Thymus (tissue), 11 donors: ENCODE results near the gene AMOTL1. TPM values are rescaled to one million over a fixed set of nuclear protein-coding genes. Genes with fewer than 3 reads are reported as not detected.

Source experiments
- DNase-seq, 9 donors: peaks; one replicate each; pipeline ENCODE4 v3.0.0-alpha.2; 2013; ENCODE audit warnings: low spot score in 9 of 9, low read depth in 6 of 9, missing footprints in 1 of 9
- H3K27ac ChIP-seq, 2 donors: one replicate each; pipeline ENCODE4 v1.5.1; 2013; ENCODE audit warnings: control low read depth in 1 of 2, low read depth in 1 of 2, low read length in 1 of 2, mild to moderate bottlenecking in 1 of 2, moderate library complexity in 1 of 2
- H3K27me3 ChIP-seq, 2 donors: one replicate each; pipeline ENCODE4 v1.5.1; 2013; ENCODE audit warnings: low read length in 1 of 2; ENCODE audit not compliant: control insufficient read depth in 2 of 2, insufficient read depth in 1 of 2
- H3K36me3 ChIP-seq, 2 donors: one replicate each; pipeline ENCODE4 v1.5.1; 2013; ENCODE audit warnings: low read length in 1 of 2, mild to moderate bottlenecking in 1 of 2, moderate library complexity in 1 of 2; ENCODE audit not compliant: control insufficient read depth in 2 of 2, insufficient read depth in 2 of 2
- H3K4me1 ChIP-seq, 2 donors: one replicate each; pipeline ENCODE4 v1.5.1; 2013; ENCODE audit warnings: low read length in 2 of 2; ENCODE audit not compliant: control insufficient read depth in 2 of 2, insufficient read depth in 2 of 2
- H3K4me3 ChIP-seq, 2 donors: one replicate each; pipeline ENCODE4 v1.5.1; 2013; ENCODE audit warnings: low read length in 2 of 2, control low read depth in 1 of 2, mild to moderate bottlenecking in 1 of 2
- H3K9me3 ChIP-seq, 2 donors: one replicate each; pipeline ENCODE4 v1.5.1; 2013; ENCODE audit warnings: low read length in 1 of 2, mild to moderate bottlenecking in 1 of 2; ENCODE audit not compliant: control insufficient read depth in 2 of 2, insufficient read depth in 1 of 2
- WGBS: extraction: QIAGEN DNeasy Blood & Tissue Kit; methylation state at CpG from one replicate; pipeline ENCODE4 v1.1.7; 2013; 5-methylcytosine and 5-hydroxymethylcytosine counted together
- polyA plus RNA-seq: library from polyadenylated mRNA; stranded (reverse); fragments of 200-250 nt; gene quantifications from one replicate; pipeline ENCODE4 v1.2.3, GENCODE V29; 2013
- total RNA-seq: library from RNA; stranded (reverse); fragments of 120-200 nt; gene quantifications from one replicate; pipeline ENCODE4 v1.2.4, GENCODE V29; 2013
- donor health status: healthy.

The AMOTL1 gene
- total and polyA plus RNA-seq, 2 donors: 10.5 to 31.8 TPM

DNA sequence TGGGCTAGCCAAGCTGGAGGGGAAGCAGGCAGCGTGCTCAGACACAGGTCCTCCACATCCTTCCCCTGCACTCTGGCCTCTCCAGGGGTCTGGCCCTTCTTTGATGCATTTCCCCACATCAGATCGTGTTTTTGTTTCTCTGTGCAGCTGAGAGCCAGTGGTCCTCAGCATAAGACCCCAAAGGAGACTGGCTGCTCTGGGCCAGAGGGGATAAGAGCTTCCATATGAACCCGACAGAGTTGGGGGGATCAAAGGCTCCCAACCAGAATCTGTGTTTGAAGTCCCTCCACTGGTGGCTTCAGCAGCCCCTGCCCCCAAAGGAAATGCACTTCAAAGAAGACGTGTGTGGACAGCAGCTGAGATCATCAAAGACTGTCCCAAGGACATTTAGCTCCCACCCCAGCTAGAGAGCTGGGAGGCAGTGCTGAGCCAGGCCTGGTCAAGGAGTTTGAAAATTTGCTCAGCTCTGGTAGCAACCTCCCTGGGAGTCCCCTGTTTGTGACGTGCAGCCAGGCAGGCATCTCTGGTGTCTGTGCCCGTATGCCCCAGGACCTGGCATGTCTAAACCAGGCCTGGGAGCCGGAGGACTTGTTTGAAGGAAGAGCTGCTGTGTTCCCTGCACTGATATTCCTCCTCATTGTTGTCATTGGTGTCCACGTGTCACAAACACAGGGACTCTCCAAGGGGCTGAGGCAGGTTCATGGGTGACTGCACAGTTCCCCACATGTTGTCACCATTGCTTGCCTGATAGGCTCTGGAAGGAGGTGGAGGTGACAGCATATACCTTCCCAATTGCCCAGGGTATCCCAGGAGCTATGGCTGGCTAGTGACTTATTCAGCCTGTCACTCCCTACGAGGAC, 99.0 kb downstream of the AMOTL1 start:
- H3K9me3 ChIP-seq: peaks cover 0 to 3% of the 10 kb centered on the region in 2 donors
- 93% methylated on average over 9 of the region's 9 CpGs for WGBS
- no peak overlapping the region for H3K27ac ChIP-seq
- H3K27me3 ChIP-seq: no peaks in the 10 kb centered on the region
- DNase-seq: no peak
- no peak overlapping the region for H3K4me3 ChIP-seq
- peaks cover 36 to 72% of the 10 kb centered on the region in 2 donors for H3K36me3 ChIP-seq
- H3K4me1 ChIP-seq: no peaks in the 10 kb centered on the region

DNA sequence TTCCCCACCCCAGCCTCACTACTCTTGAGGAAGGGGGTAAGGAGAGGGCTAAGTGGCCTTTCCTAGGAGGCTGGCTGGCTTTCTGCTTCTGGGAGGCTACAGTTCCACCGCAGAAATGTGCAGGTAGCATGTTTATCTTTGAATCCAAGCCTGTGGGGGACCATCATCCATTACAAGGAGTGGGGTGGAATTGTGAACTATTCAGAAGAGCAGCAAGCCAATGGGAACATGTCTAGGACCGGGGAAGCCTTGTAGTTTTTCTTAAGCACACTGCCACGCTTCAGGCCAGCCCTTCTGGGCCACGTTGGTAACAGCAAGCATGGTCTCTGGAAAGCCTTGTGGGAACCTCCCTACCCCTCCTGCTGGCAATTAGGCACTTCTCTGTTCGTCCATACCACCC, 100.3 kb downstream of the AMOTL1 start:
- no peak overlapping the region for H3K27ac ChIP-seq
- WGBS: 97% methylated on average over 5 of the region's 5 CpGs
- no peak overlapping the region for H3K4me3 ChIP-seq
- no peaks in the 10 kb centered on the region for H3K27me3 ChIP-seq
- H3K36me3 ChIP-seq: peaks cover 39 to 81% of the 10 kb centered on the region in 2 donors
- peaks cover 0 to 3% of the 10 kb centered on the region in 2 donors for H3K9me3 ChIP-seq
- no peak for DNase-seq
- peaks cover 0 to 2% of the 10 kb centered on the region in 2 donors for H3K4me1 ChIP-seq

DNA sequence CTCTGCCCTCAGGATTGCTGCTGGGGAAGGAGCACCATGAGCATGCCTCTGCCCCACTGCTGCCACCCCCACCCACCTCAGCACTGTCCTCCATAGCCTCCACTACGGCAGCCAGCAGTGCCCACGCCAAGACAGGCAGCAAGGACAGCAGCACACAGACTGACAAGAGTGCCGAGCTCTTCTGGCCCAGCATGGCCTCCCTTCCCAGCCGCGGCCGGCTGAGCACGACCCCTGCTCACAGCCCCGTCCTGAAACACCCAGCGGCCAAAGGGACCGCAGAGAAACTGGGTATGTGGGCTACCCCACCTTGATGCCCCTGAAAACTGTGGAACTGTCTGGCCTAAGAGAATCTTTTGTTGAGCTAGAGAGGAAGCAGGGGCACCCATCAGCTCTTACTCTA, 101.0 kb downstream of the AMOTL1 start:
- H3K9me3 ChIP-seq: peaks cover 0 to 3% of the 10 kb centered on the region in 2 donors
- 98% methylated on average over 10 of the region's 10 CpGs for WGBS
- H3K36me3 ChIP-seq: peaks cover 39 to 82% of the 10 kb centered on the region in 2 donors
- H3K27me3 ChIP-seq: no peaks in the 10 kb centered on the region
- H3K27ac ChIP-seq: no peak overlapping the region
- H3K4me1 ChIP-seq: peaks cover 0 to 3% of the 10 kb centered on the region in 2 donors
- no peak for DNase-seq
- no peak overlapping the region for H3K4me3 ChIP-seq

DNA sequence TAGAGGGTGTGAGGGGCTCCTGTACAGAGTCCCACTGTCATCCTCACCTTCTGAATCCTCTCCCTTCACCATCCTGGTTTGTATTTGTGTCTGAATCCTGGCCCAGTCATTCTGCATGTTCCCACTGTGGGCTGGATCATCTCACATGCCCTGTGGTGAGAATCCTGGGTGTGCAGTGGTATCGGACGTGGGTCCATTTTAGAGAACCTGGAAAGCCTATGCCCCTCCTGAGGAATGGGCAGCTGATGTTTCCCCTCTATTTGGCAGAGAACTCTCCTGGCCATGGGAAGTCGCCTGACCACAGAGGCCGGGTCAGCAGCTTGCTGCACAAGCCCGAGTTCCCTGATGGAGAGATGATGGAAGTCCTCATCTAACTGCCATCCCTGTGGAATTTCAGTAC, 102.3 kb downstream of the AMOTL1 start:
- Histone ChIP-seq H3K27me3 (no peaks in the 10 kb centered on the region), H3K4me3 (no peak overlapping the region), H3K9me3 (peaks cover 0 to 3% of the 10 kb centered on the region in 2 donors), H3K36me3 (peaks cover 43 to 80% of the 10 kb centered on the region in 2 donors), H3K4me1 (peaks cover 0 to 5% of the 10 kb centered on the region in 2 donors), H3K27ac (no peak overlapping the region)
- 98% methylated on average over 5 of the region's 5 CpGs for WGBS
- DNase-seq: no peak

DNA sequence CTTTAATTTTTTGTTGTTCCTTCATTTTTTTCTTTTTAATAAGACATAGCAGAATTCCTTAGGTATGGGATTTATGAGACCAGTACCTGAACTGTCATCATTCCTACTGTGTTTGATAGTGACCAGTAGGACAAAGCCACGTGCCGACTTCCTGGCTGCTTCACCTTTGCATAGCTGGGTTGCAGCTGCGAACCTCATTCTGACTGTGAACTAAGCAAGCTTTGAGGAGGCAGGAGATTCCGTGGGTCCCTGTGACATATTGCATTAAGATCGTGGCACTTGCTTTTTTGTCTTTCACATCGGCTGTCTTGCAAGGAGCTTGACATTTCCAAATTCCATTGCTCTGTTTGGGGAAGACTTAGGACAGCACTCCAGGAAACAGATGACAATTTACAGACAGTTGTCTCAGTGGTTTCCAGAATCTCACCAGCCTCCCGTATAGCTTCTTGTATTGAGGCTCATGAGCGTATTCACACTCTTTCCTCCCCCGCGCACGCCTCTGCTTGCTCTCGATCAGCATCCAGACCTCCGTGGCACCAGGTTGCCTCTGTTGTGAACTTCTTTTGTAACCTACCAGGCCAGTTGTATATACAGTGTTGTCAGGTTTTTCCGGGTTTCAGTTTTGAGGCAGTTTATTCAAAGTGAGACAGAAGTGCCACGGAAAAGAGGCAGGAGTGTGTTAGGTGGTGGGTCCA, 103.5 kb downstream of the AMOTL1 start:
- 96% methylated on average over 15 of the region's 15 CpGs for WGBS
- Histone ChIP-seq H3K36me3 (peaks cover 38 to 74% of the 10 kb centered on the region in 2 donors), H3K27ac (no peak overlapping the region), H3K9me3 (no peaks in the 10 kb centered on the region), H3K4me1 (peaks cover 0 to 11% of the 10 kb centered on the region in 2 donors), H3K27me3 (no peaks in the 10 kb centered on the region), H3K4me3 (no peak overlapping the region)
- no peak for DNase-seq

DNA sequence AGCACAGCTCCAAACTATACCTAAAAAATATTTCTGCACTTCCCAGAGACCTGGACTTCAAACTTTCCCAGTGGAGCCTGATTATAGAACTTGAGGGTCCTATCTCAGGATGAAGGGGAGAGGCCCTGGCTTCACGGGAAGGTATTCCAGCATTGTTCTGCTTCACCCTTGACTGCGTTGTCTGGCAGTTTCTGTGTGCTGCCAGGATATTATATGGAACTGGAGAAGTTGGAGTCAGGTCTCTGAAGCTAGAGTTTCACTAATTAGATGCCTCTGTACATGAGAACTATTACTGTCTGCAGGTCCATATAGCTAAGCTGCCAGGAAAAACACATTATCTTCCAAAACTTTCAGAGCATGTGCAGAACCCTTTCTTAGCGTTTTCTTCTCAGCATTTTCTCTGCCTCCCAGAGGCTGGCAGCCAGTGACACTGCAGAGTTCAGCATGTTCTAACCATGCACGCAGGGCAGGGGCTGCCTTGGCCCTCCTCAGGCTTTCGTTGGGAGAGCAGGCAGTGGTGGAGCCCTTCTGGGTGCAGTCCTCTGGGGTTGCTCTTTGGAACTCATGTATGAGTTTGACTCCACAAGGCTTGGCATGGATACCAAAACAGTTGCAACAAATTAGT, 105.9 kb downstream of the AMOTL1 start:
- H3K9me3 ChIP-seq: no peaks in the 10 kb centered on the region
- H3K27me3 ChIP-seq: no peaks in the 10 kb centered on the region
- H3K4me1 ChIP-seq: peaks cover 0 to 24% of the 10 kb centered on the region in 2 donors
- H3K27ac ChIP-seq: peak overlapping the region in 1 of 2 donors; percentile 47
- WGBS: 95% methylated on average over 5 of the region's 5 CpGs
- peaks cover 33 to 67% of the 10 kb centered on the region in 2 donors for H3K36me3 ChIP-seq
- no peak for DNase-seq
- no peak overlapping the region for H3K4me3 ChIP-seq

DNA sequence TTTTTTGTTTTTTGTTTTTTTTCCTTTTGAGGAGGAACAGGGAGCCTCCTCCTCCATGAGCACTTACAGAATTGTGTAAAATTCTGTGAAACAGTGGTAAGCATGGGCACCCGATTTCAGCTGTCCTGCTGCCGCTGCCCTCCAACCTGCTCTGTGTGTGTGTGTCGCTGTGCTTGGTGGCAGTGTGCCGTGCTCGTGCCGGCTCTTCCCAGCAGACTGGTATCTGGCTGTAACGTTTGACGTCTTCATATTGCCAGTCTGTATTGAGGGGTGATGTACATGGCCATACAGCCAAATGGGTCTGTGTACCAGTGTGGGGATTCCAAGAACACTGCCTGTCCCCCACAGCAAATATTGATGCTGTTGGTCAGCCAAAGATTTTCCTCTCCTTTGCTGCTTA, 108.1 kb downstream of the AMOTL1 start:
- DNase-seq: no peak
- peaks cover 20 to 55% of the 10 kb centered on the region in 2 donors for H3K36me3 ChIP-seq
- no peak overlapping the region for H3K27ac ChIP-seq
- H3K9me3 ChIP-seq: no peaks in the 10 kb centered on the region
- WGBS: 96% methylated on average over 8 of the region's 8 CpGs
- peaks cover 0 to 32% of the 10 kb centered on the region in 2 donors for H3K4me1 ChIP-seq
- H3K27me3 ChIP-seq: no peaks in the 10 kb centered on the region
- H3K4me3 ChIP-seq: no peak overlapping the region

DNA sequence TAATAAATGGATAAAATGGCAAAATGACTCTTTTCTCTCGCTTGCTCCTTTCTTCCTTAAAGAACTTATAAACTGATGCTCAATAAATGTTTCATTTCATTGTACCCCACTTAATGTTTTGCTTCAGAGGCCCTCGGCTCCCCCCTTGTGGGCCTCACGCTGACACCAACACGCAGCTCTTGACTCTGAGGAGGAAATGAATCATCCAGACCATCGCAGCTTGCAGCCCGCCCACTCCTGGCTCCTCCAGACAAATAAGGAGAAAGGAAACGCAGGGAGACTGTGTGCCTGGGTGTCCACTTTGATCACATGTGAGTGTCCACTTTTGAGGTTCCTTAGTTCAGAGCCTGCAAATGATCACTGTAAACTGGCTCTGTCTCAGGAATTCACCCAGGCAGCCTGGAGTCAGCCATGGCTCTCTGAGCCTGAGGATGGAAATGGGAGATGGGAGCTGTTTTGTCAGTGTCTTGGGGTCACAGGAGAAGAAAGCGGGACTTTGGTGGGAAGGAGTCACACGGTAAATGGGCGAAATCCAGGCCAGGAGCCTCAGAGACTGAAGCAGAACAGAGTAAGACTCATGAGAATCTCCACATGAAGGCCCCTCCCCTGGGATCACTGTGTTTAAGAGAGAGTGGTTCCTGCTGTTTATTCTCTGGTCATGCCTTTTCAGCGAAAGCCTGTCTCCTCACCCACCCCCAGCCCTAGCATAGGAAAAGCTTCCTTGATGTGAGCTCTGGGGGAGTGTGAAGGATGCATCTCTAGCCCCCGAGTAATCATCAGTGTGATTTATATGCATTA, 108.7 kb downstream of the AMOTL1 start:
- Histone ChIP-seq H3K27ac (peak overlapping the region in 1 of 2 donors; percentile 24), H3K4me1 (peaks cover 0 to 33% of the 10 kb centered on the region in 2 donors), H3K27me3 (no peaks in the 10 kb centered on the region), H3K36me3 (peaks cover 16 to 53% of the 10 kb centered on the region in 2 donors), H3K9me3 (no peaks in the 10 kb centered on the region), H3K4me3 (no peak overlapping the region)
- peak in 4 of 9 donors; percentile 36 to 65 (median 50) for DNase-seq
- WGBS: 54% methylated on average over 12 of the region's 12 CpGs
